Right atrium auricular region (tissue), 2 donors: ENCODE results near the gene PNPLA6. TPM values are rescaled to one million over a fixed set of nuclear protein-coding genes. Genes with fewer than 3 reads are reported as not detected.

Experiments used
- DNase-seq: peaks from one replicate; pipeline ENCODE4 v3.0.0-alpha.2; 2019; ENCODE audit warnings: low spot score
- H3K27ac ChIP-seq, 2 donors: fragments of 200-600 bp; sonication (generic); 1 replicate in 1 of 2; 2 replicates in 1 of 2; pipeline ENCODE4 v1.5.1; 2016 to 2019
- H3K27me3 ChIP-seq, 2 donors: fragments of 200-600 bp; sonication (generic); one replicate each; pipeline versions ENCODE4 v1.5.1 to v1.6.0; 2017 to 2019
- H3K36me3 ChIP-seq: fragments of 200-600 bp; sonication (generic); one replicate; pipeline ENCODE4 v1.5.1; 2016
- H3K4me1 ChIP-seq, 2 donors: fragments of 200-600 bp; sonication (generic); one replicate each; pipeline versions ENCODE4 v1.5.1 to v1.6.0; 2017 to 2019
- H3K4me3 ChIP-seq, 2 donors: fragments of 200-600 bp; sonication (generic); 1 replicate in 1 of 2; 2 replicates in 1 of 2; pipeline ENCODE4 v1.5.1; 2017 to 2019; ENCODE audit warnings: mild to moderate bottlenecking in 1 of 2, moderate library complexity in 1 of 2
- H3K9me3 ChIP-seq, 2 donors: fragments of 200-600 bp; sonication (generic); one replicate each; pipeline ENCODE4 v1.5.1; 2019
- CTCF ChIP-seq, 2 donors: fragments of 200-600 bp; sonication (generic); IDR thresholded peaks; one replicate each; pipeline ENCODE4 v1.5.1; 2019; ENCODE audit warnings: antibody characterized with exemption in 2 of 2
- total RNA-seq, 2 donors: library from RNA; depleted of rRNA; stranded (reverse); fragments of >200 nt; gene quantifications; one replicate each; pipeline ENCODE4 v1.1.0, GENCODE V29; 2016

PNPLA6 gene
- total RNA-seq, 2 donors from 2014 or later, result 45.3 to 70.6 TPM

- H3K4me1 ChIP-seq, result peaks cover 0 to 21% of the 10 kb centered on the region in 2 donors
- peaks cover 11% of the 10 kb centered on the region for H3K36me3 ChIP-seq
- peak overlapping the region; percentile 73 to 91 for H3K4me3 ChIP-seq
- no peak for DNase-seq
- H3K27me3 ChIP-seq, result no peaks in the 10 kb centered on the region
- H3K27ac ChIP-seq, result peak overlapping the region; percentile 87 to 88
- no peaks in the 10 kb centered on the region for H3K9me3 ChIP-seq
- TF ChIP-seq CTCF (IDR thresholded peaks at IDR 0.05), result no peak
These were observed 19.2 kb upstream of the PNPLA6 start for GRCh38 chr19:7516333-7516732.

- H3K27ac ChIP-seq, result peak overlapping the region; percentile 87 to 88
These were observed 18.6 kb upstream of the PNPLA6 start for GRCh38 chr19:7516878-7517277.

GRCh38 chr19:7519361-7520130, 16.0 kb upstream of the PNPLA6 start:
- TF ChIP-seq CTCF (IDR thresholded peaks at IDR 0.05), result no peak
- peaks cover 0 to 40% of the 10 kb centered on the region in 2 donors for H3K4me1 ChIP-seq
- H3K27me3 ChIP-seq, result no peaks in the 10 kb centered on the region
- no peaks in the 10 kb centered on the region for H3K9me3 ChIP-seq
- DNase-seq, result no peak
- peaks cover 11% of the 10 kb centered on the region for H3K36me3 ChIP-seq
- H3K27ac ChIP-seq, result no peak overlapping the region
- H3K4me3 ChIP-seq, result no peak overlapping the region

More at GRCh38 chr19:7516878-7517277, 18.6 kb upstream of the PNPLA6 start:
- peaks cover 0 to 25% of the 10 kb centered on the region in 2 donors for H3K4me1 ChIP-seq
- H3K9me3 ChIP-seq, result no peaks in the 10 kb centered on the region
- H3K4me3 ChIP-seq, result peak overlapping the region; percentile 73 to 91
- H3K36me3 ChIP-seq, result peaks cover 11% of the 10 kb centered on the region
- no peaks in the 10 kb centered on the region for H3K27me3 ChIP-seq
- no peak for DNase-seq
- TF ChIP-seq CTCF (IDR thresholded peaks at IDR 0.05), result no peak

- H3K9me3 ChIP-seq, result no peaks in the 10 kb centered on the region
- H3K4me3 ChIP-seq, result no peak overlapping the region
- peaks cover 0 to 37% of the 10 kb centered on the region in 2 donors for H3K4me1 ChIP-seq
- H3K27me3 ChIP-seq, result no peaks in the 10 kb centered on the region
- no peak for TF ChIP-seq CTCF (IDR thresholded peaks at IDR 0.05)
- H3K27ac ChIP-seq, result no peak overlapping the region
- peaks cover 14% of the 10 kb centered on the region for H3K36me3 ChIP-seq
- DNase-seq, result no peak
These were observed 15.1 kb upstream of the PNPLA6 start for GRCh38 chr19:7520131-7521051.

- no peak for DNase-seq
- TF ChIP-seq CTCF (IDR thresholded peaks at IDR 0.05), result no peak
- peaks cover 0 to 32% of the 10 kb centered on the region in 2 donors for H3K4me1 ChIP-seq
- peak overlapping the region in 1 of 2 donors; percentile 81 for H3K4me3 ChIP-seq
- H3K9me3 ChIP-seq, result no peaks in the 10 kb centered on the region
- H3K27me3 ChIP-seq, result no peaks in the 10 kb centered on the region
- H3K27ac ChIP-seq, result peak overlapping the region; percentile 17 to 71
- H3K36me3 ChIP-seq, result peaks cover 20% of the 10 kb centered on the region
These were observed 13.9 kb upstream of the PNPLA6 start for GRCh38 chr19:7521551-7522071.
